Prostate gland (tissue), 2 donors: Measurements from ENCODE around the gene FSCB. TPM values are rescaled to one million over a fixed set of nuclear protein-coding genes. Genes with fewer than 3 reads are reported as not detected.

Experiments
- DNase-seq: peaks from one replicate; pipeline ENCODE4 v3.0.0-alpha.2; 2019; ENCODE audit warnings: low spot score
- H3K27ac ChIP-seq, 2 donors: fragments of 200-600 bp; sonication (generic); 2 replicates each; pipeline ENCODE4 v1.5.1; 2017 to 2019
- H3K27me3 ChIP-seq: fragments of 200-600 bp; sonication (generic); replicated peaks from 2 replicates; pipeline ENCODE4 v1.5.1; 2019; ENCODE audit not compliant: insufficient read depth
- H3K36me3 ChIP-seq, 2 donors: fragments of 200-600 bp; sonication (generic); 1 replicate in 1 of 2; 2 replicates in 1 of 2; pipeline versions ENCODE4 v1.5.1 to v1.8.1; 2017 to 2019
- H3K4me1 ChIP-seq: fragments of 200-600 bp; sonication (generic); replicated peaks from 2 replicates; pipeline ENCODE4 v1.5.1; 2019
- H3K4me3 ChIP-seq, 2 donors: fragments of 200-600 bp; sonication (generic); 2 replicates each; pipeline ENCODE4 v1.5.1; 2017 to 2019
- H3K9me3 ChIP-seq: fragments of 200-600 bp; sonication (generic); 2 replicates; pipeline ENCODE4 v1.5.1; 2017
- CTCF ChIP-seq, 4 experiments: fragments of 200-600 bp in 2 of 4; fragments of 450-650 bp in 2 of 4; sonication (generic) in 2 of 4; IDR thresholded peaks; 1 replicate in 3 of 4; 2 replicates in 1 of 4; pipeline ENCODE4 v1.5.1; 2016 to 2019; ENCODE audit warnings: antibody characterized with exemption in 4 of 4, mild to moderate bottlenecking in 2 of 4, moderate library complexity in 2 of 4
- POLR2A ChIP-seq: fragments of 450-650 bp; IDR thresholded peaks from one replicate; pipeline ENCODE4 v1.6.1; 2016; ENCODE audit warnings: antibody characterized with exemption, mild to moderate bottlenecking
- POLR2AphosphoS5 ChIP-seq: sonication (generic); formaldehyde crosslinking; IDR thresholded peaks from one replicate; pipeline ENCODE4 v1.6.1; 2017; ENCODE audit warnings: antibody characterized with exemption
- WGBS: methylation state at CpG from one replicate; pipeline ENCODE4 v1.1.5; 2018; 5-methylcytosine and 5-hydroxymethylcytosine counted together
- intact Hi-C: fragments of 100-400 bp; cut with DNase I; formaldehyde crosslinking; loops from one replicate; pipeline ENCODE4 v1.14.2; 2022
- total RNA-seq, 2 donors: library from RNA; depleted of rRNA; stranded (reverse); fragments of >200 nt; gene quantifications; one replicate each; pipeline ENCODE4 v1.1.0, GENCODE V29; 2016

Gene FSCB
- total RNA-seq, 2 donors from 2014 or later: 3.5 TPM; not detected in 1

DNA sequence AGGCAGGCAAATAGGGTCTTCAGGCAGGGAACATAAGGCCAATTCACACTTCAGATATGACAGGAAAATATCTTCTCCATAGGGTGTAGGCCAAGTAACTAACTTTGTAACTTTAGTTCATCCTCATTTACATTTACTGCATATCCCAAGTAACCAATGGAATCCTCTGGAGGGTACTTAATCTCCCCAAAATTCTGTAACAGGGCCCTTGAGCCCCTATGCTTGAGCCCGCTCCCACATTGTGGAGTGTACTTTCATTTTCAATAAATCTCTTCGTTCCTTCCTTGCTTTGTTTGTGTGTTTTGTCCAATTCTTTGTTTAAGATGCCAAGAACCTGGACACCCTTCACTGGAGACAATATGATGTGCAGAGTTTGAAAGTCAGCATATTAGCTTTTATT, 45.3 kb downstream of the FSCB start:
- H3K9me3 ChIP-seq: no peaks in the 10 kb centered on the region
- H3K27me3 ChIP-seq: no peaks in the 10 kb centered on the region
- intact Hi-C loops: no loop called here
- H3K4me3 ChIP-seq: no peak overlapping the region
- DNase-seq: no peak
- 40% methylated on average over 2 of the region's 2 CpGs for WGBS
- no peaks in the 10 kb centered on the region for H3K4me1 ChIP-seq
- TF ChIP-seq CTCF (IDR thresholded peaks at IDR 0.05): no peak
- no peak for TF ChIP-seq POLR2A
- no peak for TF ChIP-seq POLR2AphosphoS5
- H3K36me3 ChIP-seq: no peaks in the 10 kb centered on the region
- no peak overlapping the region for H3K27ac ChIP-seq
